SU-DHL-6 (cell line): Measurements from ENCODE around the gene PRKN.

ENCODE experiments used
- H2AFZ ChIP-seq: fragments of 200-600 bp; sonication (generic); 2 replicates; pipeline ENCODE4 v1.6.1; 2014; ENCODE audit warnings: low read depth, mild to moderate bottlenecking, moderate library complexity, mixed read lengths, antibody characterized with exemption, low read length; ENCODE audit not compliant: severe bottlenecking
- H3F3A ChIP-seq: fragments of 200-600 bp; shearing (Covaris generic); 2 replicates; pipeline ENCODE4 v1.6.0; 2016; ENCODE audit warnings: antibody characterized with exemption, mild to moderate bottlenecking; ENCODE audit not compliant: insufficient read depth
- H3K27ac ChIP-seq: fragments of 200-600 bp; sonication (generic); 2 replicates; pipeline ENCODE4 v1.5.1; 2016; ENCODE audit warnings: low read depth, mild to moderate bottlenecking, low read length, moderate library complexity, mixed read lengths
- H3K27me3 ChIP-seq: fragments of 200-600 bp; sonication (generic), shearing (Covaris generic); 2 replicates; pipeline ENCODE4 v1.6.0; 2014; ENCODE audit warnings: mild to moderate bottlenecking, low read length
- H3K36me3 ChIP-seq: fragments of 200-600 bp; sonication (generic); 2 replicates; pipeline ENCODE4 v1.6.1; 2014; ENCODE audit warnings: mild to moderate bottlenecking, low read length, mixed read lengths
- H3K4me2 ChIP-seq: fragments of 300-600, 200-600 bp; shearing (Covaris generic), sonication (generic); 2 replicates; pipeline ENCODE4 v1.6.0; 2014; ENCODE audit warnings: low read length, low read depth, mild to moderate bottlenecking; ENCODE audit not compliant: poor library complexity, severe bottlenecking
- H3K4me3 ChIP-seq: fragments of 200-600 bp; sonication (generic); 2 replicates; pipeline ENCODE4 v1.5.1; 2014; ENCODE audit warnings: antibody characterized with exemption, low read length, mild to moderate bottlenecking, mixed read lengths; ENCODE audit not compliant: insufficient read depth, poor library complexity, severe bottlenecking
- H3K79me2 ChIP-seq: fragments of 200-600 bp; sonication (generic); 2 replicates; pipeline ENCODE4 v1.6.1; 2014; ENCODE audit warnings: mild to moderate bottlenecking, low read length, moderate library complexity; ENCODE audit not compliant: insufficient read depth
- H3K9ac ChIP-seq: fragments of 200-600 bp; sonication (generic); 2 replicates; pipeline ENCODE4 v1.7.0; 2014; ENCODE audit warnings: mild to moderate bottlenecking, low read length
- H3K9me2 ChIP-seq: fragments of 200-600 bp; sonication (generic); replicated peaks from 2 replicates; pipeline ENCODE4 v1.6.1; 2014; ENCODE audit warnings: low read length; ENCODE audit not compliant: insufficient read depth
- H3K9me3 ChIP-seq: fragments of 200-600 bp; sonication (generic); 2 replicates; pipeline ENCODE4 v1.6.1; 2014; ENCODE audit warnings: low read length, mixed read lengths; ENCODE audit not compliant: insufficient read depth
- H4K20me1 ChIP-seq: fragments of 200-600 bp; sonication (generic); 2 replicates; pipeline ENCODE4 v1.6.1; 2014; ENCODE audit warnings: low read depth, mild to moderate bottlenecking, antibody characterized with exemption, low read length, moderate library complexity, mixed read lengths
- EZH2phosphoT487 ChIP-seq: fragments of 200-600 bp; sonication (generic), shearing (Covaris generic); conservative IDR thresholded peaks from 2 replicates; pipeline ENCODE4 v1.6.1; 2018; ENCODE audit warnings: mild to moderate bottlenecking, antibody characterized with exemption, low read length, moderate library complexity, mixed read lengths
- TF ChIP-seq, protein P1 (sequence below): fragments of 200-600 bp; sonication (generic); IDR thresholded peaks from one replicate; pipeline ENCODE4 v1.5.1; 2017; ENCODE audit warnings: antibody characterized with exemption, mild to moderate bottlenecking, low read length, moderate library complexity; ENCODE audit not compliant: insufficient read depth, poor library complexity, severe bottlenecking

Gene PRKN

DNA sequence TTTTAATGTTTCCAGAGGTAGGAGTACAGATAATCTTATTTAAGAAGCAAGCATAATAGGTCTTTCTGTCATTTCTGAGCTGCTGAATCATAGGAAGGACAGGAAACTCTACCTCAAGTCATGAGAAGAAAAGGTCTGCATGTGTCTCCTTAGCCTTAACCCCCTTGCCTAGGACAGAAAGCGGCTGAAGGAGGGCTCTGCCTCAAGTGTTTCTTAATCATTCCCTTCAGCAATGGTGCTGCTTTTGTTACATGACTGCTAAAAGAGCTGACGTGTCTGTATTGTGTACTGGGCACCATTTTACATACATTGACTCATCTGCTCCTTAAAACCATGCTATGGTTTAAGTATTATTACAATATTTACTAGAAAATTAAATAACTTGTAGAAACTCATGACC, 889.7 kb downstream of the PRKN start:
- H3K9ac ChIP-seq = no peak overlapping the region
- no peak overlapping the region for H2AFZ ChIP-seq
- no peaks in the 10 kb centered on the region for H3K79me2 ChIP-seq
- H3K36me3 ChIP-seq = no peaks in the 10 kb centered on the region
- no peaks in the 10 kb centered on the region for H3F3A ChIP-seq
- TF ChIP-seq, protein P1, sequence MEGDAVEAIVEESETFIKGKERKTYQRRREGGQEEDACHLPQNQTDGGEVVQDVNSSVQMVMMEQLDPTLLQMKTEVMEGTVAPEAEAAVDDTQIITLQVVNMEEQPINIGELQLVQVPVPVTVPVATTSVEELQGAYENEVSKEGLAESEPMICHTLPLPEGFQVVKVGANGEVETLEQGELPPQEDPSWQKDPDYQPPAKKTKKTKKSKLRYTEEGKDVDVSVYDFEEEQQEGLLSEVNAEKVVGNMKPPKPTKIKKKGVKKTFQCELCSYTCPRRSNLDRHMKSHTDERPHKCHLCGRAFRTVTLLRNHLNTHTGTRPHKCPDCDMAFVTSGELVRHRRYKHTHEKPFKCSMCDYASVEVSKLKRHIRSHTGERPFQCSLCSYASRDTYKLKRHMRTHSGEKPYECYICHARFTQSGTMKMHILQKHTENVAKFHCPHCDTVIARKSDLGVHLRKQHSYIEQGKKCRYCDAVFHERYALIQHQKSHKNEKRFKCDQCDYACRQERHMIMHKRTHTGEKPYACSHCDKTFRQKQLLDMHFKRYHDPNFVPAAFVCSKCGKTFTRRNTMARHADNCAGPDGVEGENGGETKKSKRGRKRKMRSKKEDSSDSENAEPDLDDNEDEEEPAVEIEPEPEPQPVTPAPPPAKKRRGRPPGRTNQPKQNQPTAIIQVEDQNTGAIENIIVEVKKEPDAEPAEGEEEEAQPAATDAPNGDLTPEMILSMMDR = no peak
- TF ChIP-seq EZH2phosphoT487 = no peak
- H3K9me3 ChIP-seq = no peaks in the 10 kb centered on the region
- H3K27me3 ChIP-seq = no peaks in the 10 kb centered on the region
- H3K4me3 ChIP-seq = no peak overlapping the region
- H3K27ac ChIP-seq = no peak overlapping the region
- H3K9me2 ChIP-seq = no peaks in the 10 kb centered on the region
- no peaks in the 10 kb centered on the region for H4K20me1 ChIP-seq
- H3K4me2 ChIP-seq = no peak overlapping the region

DNA sequence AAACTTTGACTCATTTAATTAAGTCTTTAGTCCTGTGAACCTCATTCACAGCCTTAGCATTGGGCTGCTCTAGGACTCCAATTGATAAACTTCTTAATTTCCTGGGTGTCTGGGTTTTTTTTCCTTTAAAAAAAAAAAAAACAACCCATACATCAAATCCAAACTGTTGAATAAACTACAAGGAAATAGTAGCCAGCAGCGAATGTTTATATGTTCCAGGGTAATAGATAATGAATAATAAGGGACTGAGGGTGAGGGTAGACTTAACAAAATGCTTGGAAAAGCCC, 890.2 kb downstream of the PRKN start:
- no peak for TF ChIP-seq EZH2phosphoT487
- TF ChIP-seq, protein P1 = no peak
- Histone ChIP-seq H3K79me2 (no peaks in the 10 kb centered on the region), H3K4me3 (no peak overlapping the region), H3K9me3 (no peaks in the 10 kb centered on the region), H3K9me2 (no peaks in the 10 kb centered on the region), H3K27ac (no peak overlapping the region), H3K4me2 (no peak overlapping the region), H4K20me1 (no peaks in the 10 kb centered on the region), H3K27me3 (no peaks in the 10 kb centered on the region), H2AFZ (no peak overlapping the region), H3F3A (no peaks in the 10 kb centered on the region), H3K36me3 (no peaks in the 10 kb centered on the region), H3K9ac (no peak overlapping the region)

DNA sequence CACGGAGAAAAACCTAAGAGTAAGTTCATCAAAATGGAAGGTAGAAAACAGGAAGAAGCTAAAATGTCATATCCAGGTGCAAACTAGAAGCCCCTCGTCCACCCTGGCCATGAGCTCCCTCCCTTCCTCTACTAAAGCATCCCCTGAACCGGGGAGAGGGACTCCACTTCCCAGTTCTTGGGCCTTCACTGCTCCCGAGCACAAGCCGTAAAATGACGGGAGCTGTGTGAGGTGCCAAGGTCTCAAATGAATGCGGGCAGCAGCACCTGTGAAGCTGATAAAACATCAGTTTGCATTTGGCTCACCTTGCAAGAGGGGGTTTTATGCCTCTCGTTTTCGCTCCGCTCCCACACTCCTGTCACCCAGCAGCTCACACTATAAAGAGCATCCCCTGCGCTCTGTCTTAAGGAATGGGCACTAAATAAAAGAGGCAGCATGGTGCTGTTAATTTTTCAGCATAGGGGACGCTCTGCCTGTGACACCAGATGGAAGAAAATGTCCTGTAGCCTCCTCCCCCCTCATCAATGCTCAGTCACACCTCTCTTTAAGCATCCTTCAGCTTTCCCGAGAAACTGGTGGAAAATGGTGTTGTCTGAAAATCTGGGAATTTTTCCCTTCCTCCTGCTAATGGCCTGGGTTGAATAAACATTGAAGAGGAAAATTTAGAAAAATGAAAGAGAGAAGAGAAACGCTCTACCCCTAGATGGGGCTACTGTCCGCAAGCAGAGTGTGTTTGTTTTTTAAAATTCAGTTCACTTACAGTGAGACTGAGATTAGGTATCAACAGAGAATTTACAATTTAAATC, 890.7 kb downstream of the PRKN start:
- no peaks in the 10 kb centered on the region for H3K27me3 ChIP-seq
- no peaks in the 10 kb centered on the region for H3K36me3 ChIP-seq
- no peak overlapping the region for H2AFZ ChIP-seq
- H3K9ac ChIP-seq = no peak overlapping the region
- H3F3A ChIP-seq = no peaks in the 10 kb centered on the region
- no peaks in the 10 kb centered on the region for H3K9me2 ChIP-seq
- H3K79me2 ChIP-seq = no peaks in the 10 kb centered on the region
- no peaks in the 10 kb centered on the region for H3K9me3 ChIP-seq
- no peak overlapping the region for H3K4me3 ChIP-seq
- no peaks in the 10 kb centered on the region for H4K20me1 ChIP-seq
- no peak for TF ChIP-seq EZH2phosphoT487
- TF ChIP-seq, protein P1 = no peak
- H3K27ac ChIP-seq = no peak overlapping the region
- H3K4me2 ChIP-seq = no peak overlapping the region
